ENCODE measurements around the gene ZNF419. TPM values are rescaled to one million over a fixed set of nuclear protein-coding genes. Genes with fewer than 3 reads are reported as not detected.
A peak's percentile ranks its signal among the peaks of the same experiment; 100 is the strongest.
"Not testable (repeated sequence)": the region's sequence is repeated elsewhere in the genome, so short reads cannot be mapped to it uniquely, and the experiment has no call there.

ZNF419 gene
- total RNA-seq, 2 donors from 2014 or later = 6.8 to 7.0 TPM

DNA sequence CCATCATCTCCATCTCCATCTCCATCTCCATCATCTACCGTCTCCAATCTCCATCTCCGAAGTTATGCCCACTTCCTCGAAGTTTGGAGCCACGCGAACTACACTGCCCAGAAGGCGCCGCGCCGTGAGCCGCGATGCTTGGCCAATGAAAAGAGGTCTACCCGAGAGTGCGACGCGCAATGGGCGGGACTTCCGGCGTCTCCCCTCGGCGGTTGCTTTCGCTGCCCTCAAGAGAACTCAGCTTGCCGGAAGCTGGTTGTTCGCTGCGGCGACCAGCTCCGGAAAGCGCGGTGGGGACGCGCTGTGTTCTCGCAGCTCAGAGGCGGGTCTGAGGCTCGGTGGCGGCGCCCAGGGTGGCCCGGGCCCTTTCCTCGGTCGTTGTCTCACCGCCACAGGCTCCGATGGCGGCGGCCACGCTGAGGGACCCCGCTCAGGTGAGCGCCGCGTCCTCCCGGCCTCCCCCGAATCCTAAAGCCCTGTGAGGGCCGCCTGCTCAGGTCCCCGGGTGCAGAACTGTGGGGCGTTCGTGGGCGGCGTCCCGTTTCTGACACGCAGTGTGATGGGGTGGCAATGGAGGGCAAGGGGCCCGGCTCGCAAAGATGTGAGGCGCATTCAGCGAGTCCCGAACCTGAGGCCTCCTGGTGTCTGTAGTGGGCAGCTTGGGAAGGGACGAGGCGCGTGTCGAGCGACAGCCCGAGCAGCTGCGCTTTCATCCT lies 12.3 kb downstream of the ZNF419 start, which contains the start of gene ZNF773:
Gene ZNF773 (plus strand): TSS at position 259 of the 716 bp plus-strand sequence. CDS start 143 bp downstream, at position 402.
- ATAC-seq (peak; percentile 94), DNase-seq (peak; percentile 85 to 92 (median 88))
- H3K27me3 Mint-ChIP-seq, H3K4me1 Mint-ChIP-seq: not testable (repeated sequence)
- H3K9me3 ChIP-seq (ENCODE audit: control insufficient read depth, low read length, poor library complexity, severe bottlenecking) = peaks cover 19% of the 10 kb centered on the region
- peaks cover 11% of the 10 kb centered on the region for H3K36me3 Mint-ChIP-seq (ENCODE audit: low read depth)
- H3K4me3 Mint-ChIP-seq = peak within 1 kb of the TSS; percentile 0
- peak within 1 kb of the TSS; percentile 0 for H3K27ac Mint-ChIP-seq

GRCh38 chr19:57500400-57500799 lies 12.8 kb downstream of the ZNF419 start:
- H3K4me3 Mint-ChIP-seq = peak overlapping the region; percentile 0
- H3K9me3 ChIP-seq (ENCODE audit: control insufficient read depth, low read length, poor library complexity, severe bottlenecking) = peaks cover 19% of the 10 kb centered on the region
- ATAC-seq, H3K4me1 Mint-ChIP-seq, H3K27me3 Mint-ChIP-seq, DNase-seq: not testable (repeated sequence)
- H3K36me3 Mint-ChIP-seq (ENCODE audit: low read depth) = peaks cover 14% of the 10 kb centered on the region
- peak overlapping the region; percentile 0 for H3K27ac Mint-ChIP-seq

- Mint-ChIP-seq H3K27ac (no peak overlapping the region), H3K36me3 (ENCODE audit: low read depth) (peaks cover 19% of the 10 kb centered on the region), H3K4me1 (no peaks in the 10 kb centered on the region), H3K4me3 (no peak overlapping the region), H3K27me3 (no peaks in the 10 kb centered on the region)
- DNase-seq (no peak), ATAC-seq (no peak)
- peaks cover 11% of the 10 kb centered on the region for H3K9me3 ChIP-seq (ENCODE audit: control insufficient read depth, low read length, poor library complexity, severe bottlenecking)
These were observed 18.6 kb downstream of the ZNF419 start for GRCh38 chr19:57506163-57506562.

DNA sequence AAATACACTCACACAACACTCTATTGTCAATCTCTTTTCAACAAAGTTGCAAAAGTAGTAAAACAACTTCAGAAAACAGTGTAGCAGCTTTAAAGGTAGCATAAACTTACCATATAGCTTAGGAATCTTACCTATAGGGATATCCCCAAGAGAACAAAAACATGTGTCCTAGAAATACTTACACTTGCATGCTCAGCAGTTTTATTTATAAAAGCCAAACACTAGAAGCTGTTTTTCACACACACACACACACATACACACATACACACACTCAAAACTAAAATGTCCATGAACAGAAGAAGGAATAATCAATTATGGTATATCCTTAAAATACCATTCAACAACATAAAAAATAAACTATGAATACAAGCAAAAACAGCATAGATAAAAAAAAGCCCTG lies 23.9 kb downstream of the ZNF419 start:
- Mint-ChIP-seq H3K27me3 (no peaks in the 10 kb centered on the region), H3K27ac (no peak overlapping the region), H3K36me3 (ENCODE audit: low read depth) (peaks cover 9% of the 10 kb centered on the region), H3K4me3 (no peak overlapping the region), H3K4me1 (no peaks in the 10 kb centered on the region)
- no peak for DNase-seq
- peaks cover 23% of the 10 kb centered on the region for H3K9me3 ChIP-seq (ENCODE audit: control insufficient read depth, low read length, poor library complexity, severe bottlenecking)
- no peak for ATAC-seq

GRCh38 chr19:57512845-57513244 lies 25.3 kb downstream of the ZNF419 start:
- H3K27ac Mint-ChIP-seq = no peak overlapping the region
- H3K27me3 Mint-ChIP-seq = no peaks in the 10 kb centered on the region
- H3K4me3 Mint-ChIP-seq = no peak overlapping the region
- ATAC-seq (no peak), DNase-seq (no peak)
- no peaks in the 10 kb centered on the region for H3K4me1 Mint-ChIP-seq
- H3K36me3 Mint-ChIP-seq (ENCODE audit: low read depth) = peaks cover 9% of the 10 kb centered on the region
- H3K9me3 ChIP-seq (ENCODE audit: control insufficient read depth, low read length, poor library complexity, severe bottlenecking) = peaks cover 23% of the 10 kb centered on the region

DNA sequence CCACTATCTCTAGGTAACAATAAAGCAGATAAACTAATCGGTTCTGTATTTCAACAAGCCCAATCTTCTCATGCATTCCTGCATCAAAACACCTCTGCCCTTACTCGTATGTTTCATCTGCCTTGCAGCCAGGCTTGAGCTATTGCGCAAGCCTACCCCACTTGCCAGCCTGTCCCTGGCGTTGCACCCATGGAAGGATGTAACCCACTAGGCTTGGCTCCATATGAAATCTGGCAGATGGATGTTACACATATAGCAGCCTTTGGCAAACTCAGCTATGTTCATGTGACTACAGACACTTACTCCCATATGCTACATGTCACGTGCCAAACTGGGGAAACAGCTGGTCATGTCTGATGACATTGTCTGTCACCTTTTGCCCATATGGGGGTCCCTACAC lies 27.7 kb downstream of the ZNF419 start:
- H3K9me3 ChIP-seq (ENCODE audit: control insufficient read depth, low read length, poor library complexity, severe bottlenecking) = peaks cover 23% of the 10 kb centered on the region
- Mint-ChIP-seq H3K4me3 (no peak overlapping the region), H3K36me3 (ENCODE audit: low read depth) (peaks cover 3% of the 10 kb centered on the region), H3K27me3 (no peaks in the 10 kb centered on the region), H3K27ac (no peak overlapping the region), H3K4me1 (no peaks in the 10 kb centered on the region)
- ATAC-seq (no peak), DNase-seq (no peak)

GRCh38 chr19:57518021-57518420 lies 30.5 kb downstream of the ZNF419 start:
- H3K27ac Mint-ChIP-seq; ATAC-seq; H3K36me3 Mint-ChIP-seq (ENCODE audit: low read depth); DNase-seq; H3K27me3 Mint-ChIP-seq; H3K4me1 Mint-ChIP-seq; H3K4me3 Mint-ChIP-seq: not testable (repeated sequence)
- peaks cover 13% of the 10 kb centered on the region for H3K9me3 ChIP-seq (ENCODE audit: control insufficient read depth, low read length, poor library complexity, severe bottlenecking)

DNA sequence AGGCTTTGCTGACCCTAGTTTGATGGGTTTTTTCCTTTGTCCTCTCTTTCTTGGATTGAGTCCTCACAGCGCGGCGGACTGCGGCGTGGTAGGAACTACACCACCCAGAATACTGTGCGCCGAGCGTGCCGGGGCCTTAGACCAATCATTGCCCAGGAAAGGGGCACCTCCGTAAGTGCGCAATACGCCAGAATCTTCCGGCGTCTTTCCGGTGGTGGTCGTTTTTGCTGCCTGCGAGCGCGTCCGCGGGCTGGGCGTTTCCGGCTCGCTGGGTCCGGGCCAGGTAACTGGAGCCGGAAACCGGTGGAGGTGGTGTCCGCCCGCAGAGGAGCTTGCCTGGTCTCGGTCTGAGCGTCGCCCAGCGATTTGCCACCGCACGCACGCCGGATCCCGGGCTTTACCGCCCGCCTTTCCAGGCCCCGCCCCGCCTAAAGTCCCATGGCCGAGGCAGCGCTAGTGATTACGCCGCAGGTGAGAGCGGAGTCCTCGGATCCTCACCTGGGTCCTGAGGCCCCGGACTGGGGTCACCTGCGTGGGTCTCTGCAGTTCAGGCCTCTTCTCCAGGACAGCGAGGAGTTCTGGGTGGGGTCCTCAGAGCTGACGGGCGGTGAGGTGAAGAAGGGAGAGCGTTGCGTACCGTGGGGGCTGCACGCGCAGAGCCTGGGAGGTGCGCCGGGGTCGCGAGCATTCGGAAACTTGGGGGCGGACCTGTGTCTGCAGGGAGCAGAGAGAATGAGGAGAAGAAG lies 39.8 kb downstream of the ZNF419 start, which contains the start of gene ZNF549:
Gene ZNF549 (plus strand): TSS at position 221 of the 746 bp plus-strand sequence. CDS start 218 bp downstream, at position 439.
- H3K9me3 ChIP-seq (ENCODE audit: control insufficient read depth, low read length, poor library complexity, severe bottlenecking) = peaks cover 7% of the 10 kb centered on the region
- ATAC-seq (peak; percentile 99), DNase-seq (peak; percentile 71 to 74 (median 73))
- Mint-ChIP-seq H3K36me3 (ENCODE audit: low read depth) (peaks cover 9% of the 10 kb centered on the region), H3K27me3 (no peaks in the 10 kb centered on the region), H3K27ac (peak within 1 kb of the TSS; percentile 98), H3K4me1 (peaks cover 15% of the 10 kb centered on the region), H3K4me3 (peak within 1 kb of the TSS; percentile 95)

GRCh38 chr19:57537953-57538547 lies 50.5 kb downstream of the ZNF419 start:
- peaks cover 9% of the 10 kb centered on the region for H3K36me3 Mint-ChIP-seq (ENCODE audit: low read depth)
- no peak for ATAC-seq
- H3K4me1 Mint-ChIP-seq = no peaks in the 10 kb centered on the region
- H3K27me3 Mint-ChIP-seq = no peaks in the 10 kb centered on the region
- H3K27ac Mint-ChIP-seq = no peak overlapping the region
- no peak for DNase-seq
- peaks cover 74% of the 10 kb centered on the region for H3K9me3 ChIP-seq (ENCODE audit: control insufficient read depth, low read length, poor library complexity, severe bottlenecking)
- H3K4me3 Mint-ChIP-seq = no peak overlapping the region

Other genes starting within 250 kb of the ZNF419 start
- 10 to 100 TPM; 31.6 to 32.7 TPM for gene ZNF805, start 247.1 kb upstream of the ZNF419 start, total RNA-seq
- 10 to 100 TPM; 69.1 to 73.1 TPM for gene ZNF460, start 207.3 kb upstream of the ZNF419 start, total RNA-seq
- gene ZNF543, start 167.3 kb upstream of the ZNF419 start, total RNA-seq = 1 to 10 TPM; 5.3 TPM
- gene ZNF304, start 136.5 kb upstream of the ZNF419 start, total RNA-seq = 1 to 10 TPM; 5.6 to 6.6 TPM
- gene TRAPPC2B, start 124.2 kb upstream of the ZNF419 start, total RNA-seq = 1 to 10 TPM; 8.7 to 9.5 TPM
- 1 to 10 TPM in 1 of 2 donors, under 1 TPM in 1; 0.77 to 1.1 TPM for gene ZNF547, start 124.2 kb upstream of the ZNF419 start, total RNA-seq
- gene ZNF548, start 97.9 kb upstream of the ZNF419 start, total RNA-seq = 10 to 100 TPM; 58.9 to 66.7 TPM
- 1 to 10 TPM; 7.2 to 8.8 TPM for gene ZNF17, start 76.6 kb upstream of the ZNF419 start, total RNA-seq
- gene ZNF749, start 52.4 kb upstream of the ZNF419 start, total RNA-seq = 1 to 10 TPM; 5.9 to 9.8 TPM
- gene VN1R1, start 30.6 kb upstream of the ZNF419 start, total RNA-seq = not detected
- 1 to 10 TPM; 1.4 to 1.5 TPM for gene ZNF772, start 10.2 kb upstream of the ZNF419 start, total RNA-seq
- gene ZNF773, start 12.2 kb downstream of the ZNF419 start, total RNA-seq = 1 to 10 TPM; 5.0 to 8.1 TPM
- gene ZNF549, start 39.6 kb downstream of the ZNF419 start, total RNA-seq = 1 to 10 TPM; 7.4 to 7.9 TPM
- gene ZNF550, start 72.1 kb downstream of the ZNF419 start, total RNA-seq = 10 to 100 TPM in 1 of 2 donors, 1 to 10 TPM in 1; 8.5 to 12.2 TPM
- gene ZNF416, start 91.2 kb downstream of the ZNF419 start, total RNA-seq = 1 to 10 TPM; 3.9 to 4.7 TPM
- gene ZIK1, start 96.4 kb downstream of the ZNF419 start, total RNA-seq = 1 to 10 TPM; 2.9 to 4.3 TPM
- gene ZNF530, start 112.1 kb downstream of the ZNF419 start, total RNA-seq = 1 to 10 TPM; 2.5 to 4.4 TPM
- 10 to 100 TPM; 20.9 to 22.7 TPM for gene ZNF134, start 126.5 kb downstream of the ZNF419 start, total RNA-seq
- gene ZNF211, start 145.4 kb downstream of the ZNF419 start, total RNA-seq = 10 to 100 TPM; 27.7 to 33.7 TPM
- gene ZSCAN4, start 181.2 kb downstream of the ZNF419 start, total RNA-seq = not detected
- 10 to 100 TPM in 1 of 2 donors, 1 to 10 TPM in 1; 9.2 to 13.9 TPM for gene ZNF551, start 194.2 kb downstream of the ZNF419 start, total RNA-seq
- 10 to 100 TPM in 1 of 2 donors, 1 to 10 TPM in 1; 1.9 to 20.0 TPM for gene ZNF154, start 221.5 kb downstream of the ZNF419 start, total RNA-seq
- gene ZNF671, start 239.9 kb downstream of the ZNF419 start, total RNA-seq = 1 to 10 TPM; 7.4 to 9.2 TPM

All from T-helper 17 cell (primary cell).